IMR-90 (cell line): ENCODE results near the gene CTSS. TPM values are rescaled to one million over a fixed set of nuclear protein-coding genes. Genes with fewer than 3 reads are reported as not detected.

Experiments
- ATAC-seq: fragments of 200-7000 bp; cut with Tn5 transposase; 2 replicates; pipeline ENCODE4 v1.9.1; 2020; ENCODE audit warnings: low read depth, mild to moderate bottlenecking, moderate library complexity
- BruUV-seq: library from RNA; stranded (reverse); fragments of 400-500 nt; replicated peaks from 2 replicates; lab custom pipeline; 2021; lab: Mats Ljungman, UMichigan
- CTCF ChIA-PET: fragments of 300-600 bp; formaldehyde crosslinking; extraction: SDS; loops from one replicate; lab custom pipeline; 2021; ENCODE audit warnings: antibody characterized with exemption; lab: Yijun Ruan, JAX
- POLR2A ChIA-PET: fragments of 300-600 bp; sonication (Branson Sonifier 250); formaldehyde crosslinking; loops from one replicate; lab custom pipeline; 2022; ENCODE audit warnings: antibody characterized with exemption; ENCODE audit not compliant: unreplicated experiment; lab: Charles Lee
- DNase-seq: peaks from one replicate; pipeline ENCODE4 v3.0.0; 2013
- H2AFZ ChIP-seq: replicated peaks from 2 replicates; pipeline ENCODE3; 2013; ENCODE audit warnings: low read length, mild to moderate bottlenecking; ENCODE audit not compliant: poor library complexity
- H2AK5ac ChIP-seq: 2 replicates; pipeline ENCODE4 v1.6.1; 2013; ENCODE audit warnings: low read depth, low read length, inconsistent platforms
- H2AK9ac ChIP-seq: replicated peaks from 2 replicates; pipeline ENCODE3; 2013; ENCODE audit warnings: mild to moderate bottlenecking, low read depth, low read length, moderate library complexity; ENCODE audit not compliant: poor library complexity
- H2BK120ac ChIP-seq: 2 replicates; pipeline ENCODE4 v1.6.1; 2013; ENCODE audit warnings: low read depth, low read length, inconsistent platforms
- H2BK15ac ChIP-seq: 3 replicates; pipeline ENCODE4 v1.6.1; 2013; ENCODE audit warnings: low read depth, low read length, inconsistent platforms
- H2BK20ac ChIP-seq: 2 replicates; pipeline ENCODE4 v1.6.1; 2013; ENCODE audit warnings: low read depth, mild to moderate bottlenecking, inconsistent platforms, low read length, moderate library complexity
- H2BK5ac ChIP-seq: 2 replicates; pipeline ENCODE4 v1.6.1; 2013; ENCODE audit warnings: mild to moderate bottlenecking, low read depth, low read length, inconsistent platforms; ENCODE audit not compliant: poor library complexity, severe bottlenecking
- H3K14ac ChIP-seq: replicated peaks from 2 replicates; pipeline ENCODE4 v1.6.1; 2013; ENCODE audit warnings: low read depth, low read length, inconsistent platforms
- H3K18ac ChIP-seq: 2 replicates; pipeline ENCODE4 v1.6.1; 2013; ENCODE audit warnings: low read depth, low read length, control low read depth
- H3K23ac ChIP-seq: 2 replicates; pipeline ENCODE4 v1.6.1; 2013; ENCODE audit warnings: low read depth, low read length, inconsistent platforms
- H3K27ac ChIP-seq: 2 replicates; pipeline ENCODE4 v1.5.1; 2013; ENCODE audit warnings: mild to moderate bottlenecking, control low read depth, low read length; ENCODE audit not compliant: insufficient read depth
- H3K27me3 ChIP-seq: 2 replicates; pipeline ENCODE4 v1.6.1; 2013; ENCODE audit warnings: low read length; ENCODE audit not compliant: control insufficient read depth, insufficient read depth
- H3K36me3 ChIP-seq: 2 replicates; pipeline ENCODE4 v1.6.1; 2013; ENCODE audit warnings: low read length, mixed read lengths; ENCODE audit not compliant: control insufficient read depth, insufficient read depth
- H3K4ac ChIP-seq: 2 replicates; pipeline ENCODE4 v1.6.1; 2013; ENCODE audit warnings: low read depth, low read length, inconsistent platforms
- H3K4me1 ChIP-seq: 2 replicates; pipeline ENCODE4 v1.6.1; 2013; ENCODE audit warnings: low read length, mixed read lengths; ENCODE audit not compliant: control insufficient read depth, insufficient read depth
- H3K4me2 ChIP-seq: 2 replicates; pipeline ENCODE4 v1.6.1; 2013; ENCODE audit warnings: low read depth, mild to moderate bottlenecking, control low read depth, low read length, moderate library complexity
- H3K4me3 ChIP-seq: 2 replicates; pipeline ENCODE4 v1.5.1; 2013; ENCODE audit warnings: low read depth, mild to moderate bottlenecking, control low read depth, low read length, moderate library complexity; ENCODE audit not compliant: insufficient read depth
- H3K56ac ChIP-seq: 2 replicates; pipeline ENCODE4 v1.6.1; 2013; ENCODE audit warnings: low read length, inconsistent platforms; ENCODE audit not compliant: insufficient read depth; ENCODE audit errors: extremely low read depth
- H3K79me1 ChIP-seq, 2 experiments: 2 replicates each; pipeline ENCODE4 v1.6.1; 2013; ENCODE audit warnings: low read length in 2 of 2, inconsistent platforms in 1 of 2, low read depth in 1 of 2
- H3K9ac ChIP-seq: 2 replicates; pipeline ENCODE4 v1.6.1; 2013; ENCODE audit warnings: low read depth, low read length, control low read depth
- H3K9me1 ChIP-seq: 2 replicates; pipeline ENCODE4 v1.6.1; 2013; ENCODE audit warnings: low read length, inconsistent platforms; ENCODE audit not compliant: insufficient read depth
- H3K9me3 ChIP-seq: 2 replicates; pipeline ENCODE4 v1.6.1; 2013; ENCODE audit warnings: low read length; ENCODE audit not compliant: control insufficient read depth, insufficient read depth
- H4K20me1 ChIP-seq: 2 replicates; pipeline ENCODE4 v1.6.1; 2013; ENCODE audit warnings: low read length, inconsistent platforms; ENCODE audit not compliant: insufficient read depth
- H4K5ac ChIP-seq: 2 replicates; pipeline ENCODE4 v1.6.1; 2013; ENCODE audit warnings: mild to moderate bottlenecking, low read depth, low read length, control low read depth
- H4K8ac ChIP-seq, 2 experiments: 2 replicates each; pipeline ENCODE4 v1.6.1; 2013; ENCODE audit warnings: low read depth in 2 of 2, low read length in 2 of 2, control low read depth in 1 of 2, inconsistent platforms in 1 of 2
- H4K91ac ChIP-seq: 2 replicates; pipeline ENCODE4 v1.6.1; 2013; ENCODE audit warnings: low read depth, low read length, inconsistent platforms; ENCODE audit not compliant: insufficient read depth
- BHLHE40 ChIP-seq: fragments of 150-350 bp; IDR thresholded peaks from 2 replicates; pipeline ENCODE4 v1.6.1; 2016; ENCODE audit warnings: mild to moderate bottlenecking, low read depth, low read length
- CEBPB ChIP-seq: IDR thresholded peaks from 2 replicates; pipeline ENCODE4 v1.6.1; 2012; ENCODE audit warnings: low read depth, low read length, improper control_type of control experiment
- CHD1 ChIP-seq: IDR thresholded peaks from 2 replicates; pipeline ENCODE4 v1.6.1; 2012; ENCODE audit warnings: low read depth, low read length, improper control_type of control experiment
- FOS ChIP-seq: fragments of 150-350 bp; IDR thresholded peaks from 2 replicates; pipeline ENCODE4 v1.6.1; 2016; ENCODE audit warnings: low read depth, low read length
- MAFK ChIP-seq: IDR thresholded peaks from 2 replicates; pipeline ENCODE4 v1.6.1; 2012; ENCODE audit warnings: low read depth, low read length, improper control_type of control experiment
- MXI1 ChIP-seq: IDR thresholded peaks from 2 replicates; pipeline ENCODE4 v1.6.1; 2012; ENCODE audit warnings: low read depth, mild to moderate bottlenecking, low read length, moderate library complexity, borderline replicate concordance
- POLR2A ChIP-seq: IDR thresholded peaks from 2 replicates; pipeline ENCODE4 v1.6.1; 2012; ENCODE audit warnings: mild to moderate bottlenecking, low read depth, low read length
- RFX5 ChIP-seq: IDR thresholded peaks from 2 replicates; pipeline ENCODE4 v1.8.0; 2012; ENCODE audit warnings: low read depth, mild to moderate bottlenecking, low read length, moderate library complexity
- SMC3 ChIP-seq: fragments of 150-350 bp; IDR thresholded peaks from 2 replicates; pipeline ENCODE4 v1.6.1; 2016; ENCODE audit warnings: low read depth, mild to moderate bottlenecking, antibody characterized with exemption, low read length, moderate library complexity
- WGBS, 2 experiments: methylation state at CpG; one replicate each; pipeline versions ENCODE4 v1.1.5 to v1.1.7; 2013; ENCODE audit warnings: missing lambda C conversion rate in 2 of 2; ENCODE audit not compliant: insufficient read length in 1 of 2; ENCODE audit errors: extremely low coverage in 2 of 2; 5-methylcytosine and 5-hydroxymethylcytosine counted together
- dilution Hi-C: fragments of 300-500 bp; cut with HindIII; formaldehyde crosslinking; loops from one replicate; pipeline ENCODE4 v1.14.3; 2018; ENCODE audit warnings: low sequenced_read_pairs; ENCODE audit not compliant: unreplicated experiment
- in situ Hi-C: fragments of 300-500 bp; cut with MboI; formaldehyde crosslinking; loops from 3 replicates; pipeline ENCODE4 v1.14.3; 2019; ENCODE audit warnings: low sequenced_read_pairs, inconsistent platforms, mixed read lengths
- intact Hi-C: fragments of 100-400 bp; cut with micrococcal nuclease; formaldehyde crosslinking; loops from 2 replicates; pipeline ENCODE4 v1.10.0; 2022
- polyA plus RNA-seq, 3 experiments: library from polyadenylated mRNA; depleted of rRNA; stranded (reverse); fragments of >200 nt; gene quantifications; 2 replicates each; pipeline ENCODE4 v1.2.3, GENCODE V29; 2012; ENCODE audit warnings: low replicate concordance in 1 of 3
- total RNA-seq: library from RNA; depleted of rRNA; stranded (reverse); fragments of >200 nt; gene quantifications from 2 replicates; pipeline ENCODE4 v1.2.3, GENCODE V29; 2012
- TF ChIP-seq, protein P1 (sequence below): fragments of 150-350 bp; IDR thresholded peaks from 2 replicates; pipeline ENCODE4 v1.6.1; 2016; ENCODE audit warnings: low read depth, mild to moderate bottlenecking, low read length, moderate library complexity, borderline replicate concordance
- TF ChIP-seq, protein P2 (sequence below): fragments of 150-350 bp; IDR thresholded peaks from 2 replicates; pipeline ENCODE4 v1.6.1; 2017; ENCODE audit warnings: mild to moderate bottlenecking, antibody characterized with exemption, low read length, low read depth
- TF ChIP-seq, protein P3 (sequence below): conservative IDR thresholded peaks from 2 replicates; pipeline ENCODE4 v1.5.1; 2012; ENCODE audit warnings: mild to moderate bottlenecking, low read depth, low read length, improper control_type of control experiment

CTSS gene
- total and polyA plus RNA-seq, 2 of the 4 experiments (the other 2 are of a cell fraction), result 0.18 to 0.48 TPM

DNA sequence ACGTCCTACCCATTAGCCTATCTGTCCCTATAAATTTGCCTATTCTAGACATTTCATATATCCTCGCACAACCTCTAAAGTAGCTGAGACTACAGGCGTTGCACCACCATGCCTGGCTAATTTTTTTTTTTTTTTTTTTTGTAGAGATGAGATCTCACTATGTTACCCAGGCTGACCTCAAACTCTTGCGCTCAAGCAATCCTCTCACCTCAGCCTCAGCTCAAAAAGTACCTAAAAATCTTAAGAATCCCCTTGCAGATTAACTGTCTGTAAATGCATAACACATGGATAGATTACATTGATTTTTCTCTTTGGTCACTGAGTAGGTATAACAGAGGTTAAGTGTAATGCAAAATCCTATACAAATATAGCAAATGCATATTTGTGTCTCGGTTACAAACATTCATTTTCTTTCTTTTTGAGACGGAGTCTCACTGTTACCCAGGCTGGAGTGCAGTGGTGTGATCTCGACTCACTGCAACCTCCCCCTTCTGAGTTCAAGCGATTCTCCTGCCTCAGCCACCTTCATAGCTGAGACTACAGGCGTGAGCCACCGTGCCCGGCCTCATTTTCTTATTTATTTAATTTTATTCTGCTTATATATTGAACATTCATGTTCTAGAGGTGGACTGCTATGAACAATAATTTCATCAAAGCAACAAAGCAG lies 47.2 kb downstream of the CTSS start:
- Histone ChIP-seq H2BK5ac (no peak overlapping the region), H4K20me1 (no peaks in the 10 kb centered on the region), H4K5ac (no peak overlapping the region), H2BK20ac (no peak overlapping the region), H3K9me1 (no peaks in the 10 kb centered on the region), H3K9me3 (no peaks in the 10 kb centered on the region), H3K56ac (no peak overlapping the region), H2BK120ac (no peak overlapping the region), H3K4me2 (no peak overlapping the region), H2AK5ac (no peak overlapping the region), H3K4ac (no peak overlapping the region), H4K8ac (no peak overlapping the region), H4K91ac (no peak overlapping the region), H3K4me3 (no peak overlapping the region), H2AK9ac (no peak overlapping the region), H3K18ac (no peak overlapping the region), H2AFZ (no peak overlapping the region), H3K23ac (no peak overlapping the region), H3K4me1 (no peaks in the 10 kb centered on the region), H3K14ac (no peak overlapping the region), H2BK15ac (no peak overlapping the region), H3K79me1 (no peaks in the 10 kb centered on the region), H3K9ac (no peak overlapping the region), H3K36me3 (no peaks in the 10 kb centered on the region), H3K27me3 (no peaks in the 10 kb centered on the region), H3K27ac (no peak overlapping the region)
- no CpG with 5 or more reads among the region's 11 CpGs for WGBS, 2 experiments
- POLR2A ChIA-PET, result no interaction called here
- intact Hi-C loops (no loop called here), dilution Hi-C loops (no loop called here), in situ Hi-C loops (no loop called here)
- no peak for TF ChIP-seq FOS
- no peak for TF ChIP-seq SMC3
- TF ChIP-seq RFX5, result no peak
- TF ChIP-seq MXI1, result no peak
- no peak for TF ChIP-seq POLR2A
- TF ChIP-seq, protein P1, sequence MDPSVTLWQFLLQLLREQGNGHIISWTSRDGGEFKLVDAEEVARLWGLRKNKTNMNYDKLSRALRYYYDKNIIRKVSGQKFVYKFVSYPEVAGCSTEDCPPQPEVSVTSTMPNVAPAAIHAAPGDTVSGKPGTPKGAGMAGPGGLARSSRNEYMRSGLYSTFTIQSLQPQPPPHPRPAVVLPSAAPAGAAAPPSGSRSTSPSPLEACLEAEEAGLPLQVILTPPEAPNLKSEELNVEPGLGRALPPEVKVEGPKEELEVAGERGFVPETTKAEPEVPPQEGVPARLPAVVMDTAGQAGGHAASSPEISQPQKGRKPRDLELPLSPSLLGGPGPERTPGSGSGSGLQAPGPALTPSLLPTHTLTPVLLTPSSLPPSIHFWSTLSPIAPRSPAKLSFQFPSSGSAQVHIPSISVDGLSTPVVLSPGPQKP, result no peak
- TF ChIP-seq, protein P2, sequence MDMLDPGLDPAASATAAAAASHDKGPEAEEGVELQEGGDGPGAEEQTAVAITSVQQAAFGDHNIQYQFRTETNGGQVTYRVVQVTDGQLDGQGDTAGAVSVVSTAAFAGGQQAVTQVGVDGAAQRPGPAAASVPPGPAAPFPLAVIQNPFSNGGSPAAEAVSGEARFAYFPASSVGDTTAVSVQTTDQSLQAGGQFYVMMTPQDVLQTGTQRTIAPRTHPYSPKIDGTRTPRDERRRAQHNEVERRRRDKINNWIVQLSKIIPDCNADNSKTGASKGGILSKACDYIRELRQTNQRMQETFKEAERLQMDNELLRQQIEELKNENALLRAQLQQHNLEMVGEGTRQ, result no peak
- no peak for TF ChIP-seq BHLHE40
- TF ChIP-seq, protein P3, sequence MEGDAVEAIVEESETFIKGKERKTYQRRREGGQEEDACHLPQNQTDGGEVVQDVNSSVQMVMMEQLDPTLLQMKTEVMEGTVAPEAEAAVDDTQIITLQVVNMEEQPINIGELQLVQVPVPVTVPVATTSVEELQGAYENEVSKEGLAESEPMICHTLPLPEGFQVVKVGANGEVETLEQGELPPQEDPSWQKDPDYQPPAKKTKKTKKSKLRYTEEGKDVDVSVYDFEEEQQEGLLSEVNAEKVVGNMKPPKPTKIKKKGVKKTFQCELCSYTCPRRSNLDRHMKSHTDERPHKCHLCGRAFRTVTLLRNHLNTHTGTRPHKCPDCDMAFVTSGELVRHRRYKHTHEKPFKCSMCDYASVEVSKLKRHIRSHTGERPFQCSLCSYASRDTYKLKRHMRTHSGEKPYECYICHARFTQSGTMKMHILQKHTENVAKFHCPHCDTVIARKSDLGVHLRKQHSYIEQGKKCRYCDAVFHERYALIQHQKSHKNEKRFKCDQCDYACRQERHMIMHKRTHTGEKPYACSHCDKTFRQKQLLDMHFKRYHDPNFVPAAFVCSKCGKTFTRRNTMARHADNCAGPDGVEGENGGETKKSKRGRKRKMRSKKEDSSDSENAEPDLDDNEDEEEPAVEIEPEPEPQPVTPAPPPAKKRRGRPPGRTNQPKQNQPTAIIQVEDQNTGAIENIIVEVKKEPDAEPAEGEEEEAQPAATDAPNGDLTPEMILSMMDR, result no peak
- no peak for TF ChIP-seq CEBPB
- TF ChIP-seq MAFK, result no peak
- no peak for TF ChIP-seq CHD1
- ATAC-seq, result no peak
- BruUV-seq, result no TSS peak
- CTCF ChIA-PET, result no interaction called here
- DNase-seq, result no peak
